H9 (cell line): ENCODE data around the gene NAT14. TPM values are rescaled to one million over a fixed set of nuclear protein-coding genes. Genes with fewer than 3 reads are reported as not detected.

Source experiments
- DNase-seq: peaks from one replicate; pipeline ENCODE4 v3.0.0-alpha.2; 2017
- H2AFZ ChIP-seq: one replicate; pipeline ENCODE4 v1.6.1; 2013; ENCODE audit warnings: mild to moderate bottlenecking, low read length, control low read depth, moderate library complexity
- H2AK5ac ChIP-seq: 2 replicates; pipeline ENCODE4 v1.6.1; 2013; ENCODE audit warnings: low read length, control low read depth, mixed read lengths; ENCODE audit not compliant: insufficient read length
- H2BK120ac ChIP-seq: one replicate; pipeline ENCODE4 v1.6.1; 2013; ENCODE audit warnings: low read depth, mild to moderate bottlenecking, low read length, control low read depth, inconsistent platforms; ENCODE audit not compliant: poor library complexity, severe bottlenecking
- H2BK12ac ChIP-seq: 2 replicates; pipeline ENCODE4 v1.6.1; 2013; ENCODE audit warnings: low read length, control low read depth, mixed read lengths, low read depth; ENCODE audit not compliant: insufficient read length
- H2BK15ac ChIP-seq: 2 replicates; pipeline ENCODE4 v1.6.1; 2013; ENCODE audit warnings: low read depth, low read length, control low read depth
- H2BK20ac ChIP-seq: one replicate; pipeline ENCODE4 v1.6.1; 2013; ENCODE audit warnings: low read depth, mild to moderate bottlenecking, low read length, control low read depth, inconsistent platforms; ENCODE audit not compliant: poor library complexity, severe bottlenecking
- H2BK5ac ChIP-seq: 2 replicates; pipeline ENCODE4 v1.6.1; 2013; ENCODE audit warnings: low read length, control low read depth, mixed read lengths; ENCODE audit not compliant: insufficient read length
- H3K14ac ChIP-seq: 2 replicates; pipeline ENCODE4 v1.6.1; 2013; ENCODE audit warnings: low read length, control low read depth; ENCODE audit not compliant: insufficient read depth
- H3K18ac ChIP-seq: 2 replicates; pipeline ENCODE4 v1.6.1; 2013; ENCODE audit warnings: low read depth, mild to moderate bottlenecking, mixed read lengths, low read length, control low read depth; ENCODE audit not compliant: insufficient read length
- H3K23ac ChIP-seq: 2 replicates; pipeline ENCODE4 v1.6.1; 2013; ENCODE audit warnings: low read length, control low read depth, mixed read lengths, low read depth; ENCODE audit not compliant: insufficient read length
- H3K23me2 ChIP-seq: 2 replicates; pipeline ENCODE4 v1.6.1; 2013; ENCODE audit warnings: low read depth, mild to moderate bottlenecking, mixed read lengths, low read length, control low read depth; ENCODE audit not compliant: insufficient read length, poor library complexity, severe bottlenecking
- H3K27ac ChIP-seq: 2 replicates; pipeline ENCODE4 v1.5.1; 2013; ENCODE audit warnings: low read length, control low read depth, mixed read lengths, low read depth; ENCODE audit not compliant: insufficient read length
- H3K27me3 ChIP-seq: 2 replicates; pipeline ENCODE4 v1.6.1; 2013; ENCODE audit warnings: low read length, control low read depth, inconsistent platforms; ENCODE audit not compliant: insufficient read depth
- H3K4ac ChIP-seq: 2 replicates; pipeline ENCODE4 v1.6.1; 2013; ENCODE audit warnings: low read depth, mild to moderate bottlenecking, control low read depth, inconsistent platforms, low read length, moderate library complexity
- H3K4me1 ChIP-seq: 2 replicates; pipeline ENCODE4 v1.6.1; 2013; ENCODE audit warnings: low read length, control low read depth, inconsistent platforms; ENCODE audit not compliant: insufficient read depth
- H3K4me2 ChIP-seq: 2 replicates; pipeline ENCODE4 v1.6.1; 2013; ENCODE audit warnings: low read length, control low read depth, mixed read lengths; ENCODE audit not compliant: insufficient read length, insufficient read depth
- H3K56ac ChIP-seq: 2 replicates; pipeline ENCODE4 v1.6.1; 2013; ENCODE audit warnings: low read depth, mild to moderate bottlenecking, mixed read lengths, low read length, control low read depth; ENCODE audit not compliant: insufficient read length
- H3K79me1 ChIP-seq: 2 replicates; pipeline ENCODE4 v1.6.1; 2013; ENCODE audit warnings: low read depth, mild to moderate bottlenecking, moderate library complexity, low read length, control low read depth, inconsistent platforms; ENCODE audit not compliant: insufficient read depth, poor library complexity, severe bottlenecking
- H3K79me2 ChIP-seq: 2 replicates; pipeline ENCODE4 v1.6.1; 2013; ENCODE audit warnings: low read length, control low read depth, inconsistent platforms; ENCODE audit not compliant: insufficient read depth
- H3K9ac ChIP-seq: 2 replicates; pipeline ENCODE4 v1.6.1; 2013; ENCODE audit warnings: low read length, control low read depth, mixed read lengths; ENCODE audit not compliant: insufficient read length; ENCODE audit errors: extremely low read depth
- H3K9me3 ChIP-seq: one replicate; pipeline ENCODE4 v1.6.1; 2013; ENCODE audit warnings: low read depth, low read length, inconsistent platforms; ENCODE audit not compliant: control insufficient read depth
- H3T11ph ChIP-seq: one replicate; pipeline ENCODE4 v1.6.1; 2013; ENCODE audit warnings: mild to moderate bottlenecking, low read length, control low read depth, inconsistent platforms
- H4K20me1 ChIP-seq: one replicate; pipeline ENCODE4 v1.6.1; 2013; ENCODE audit not compliant: control insufficient read depth, insufficient read length, insufficient read depth
- H4K5ac ChIP-seq: 2 replicates; pipeline ENCODE4 v1.6.1; 2013; ENCODE audit warnings: low read depth, mild to moderate bottlenecking, mixed read lengths, low read length, control low read depth; ENCODE audit not compliant: insufficient read length
- H4K8ac ChIP-seq: replicated peaks from 2 replicates; pipeline ENCODE4 v1.6.1; 2013; ENCODE audit warnings: low read length, control low read depth, mixed read lengths, low read depth; ENCODE audit not compliant: insufficient read length
- H4K91ac ChIP-seq: 2 replicates; pipeline ENCODE4 v1.6.1; 2013; ENCODE audit warnings: low read depth, mild to moderate bottlenecking, moderate library complexity, mixed read lengths, low read length, control low read depth; ENCODE audit not compliant: insufficient read length
- H3K27ac Mint-ChIP-seq, 3 experiments: 2 replicates in 2 of 3; 3 replicates in 1 of 3; pipeline ENCODE4 v1.8.0; 2020 to 2021; ENCODE audit warnings: mixed read lengths in 3 of 3, mild to moderate bottlenecking in 1 of 3, moderate library complexity in 1 of 3
- H3K27me3 Mint-ChIP-seq: 2 replicates; pipeline ENCODE4 v1.8.0; 2021; ENCODE audit warnings: low read depth, mild to moderate bottlenecking, moderate library complexity, mixed read lengths
- H3K36me3 Mint-ChIP-seq, 3 experiments: 2 replicates in 2 of 3; 3 replicates in 1 of 3; pipeline ENCODE4 v1.8.0; 2020 to 2021; ENCODE audit warnings: low read depth in 3 of 3, mixed read lengths in 3 of 3; ENCODE audit not compliant: insufficient read depth in 1 of 3
- H3K4me1 Mint-ChIP-seq, 2 experiments: 2 replicates each; pipeline ENCODE4 v1.8.0; 2020; ENCODE audit warnings: mixed read lengths in 2 of 2
- H3K4me3 Mint-ChIP-seq, 2 experiments: 2 replicates in 1 of 2; 3 replicates in 1 of 2; pipeline ENCODE4 v1.8.0; 2020 to 2021; ENCODE audit warnings: mild to moderate bottlenecking in 2 of 2, mixed read lengths in 2 of 2, moderate library complexity in 1 of 2
- H3K9me3 Mint-ChIP-seq, 2 experiments: 2 replicates in 1 of 2; 3 replicates in 1 of 2; pipeline ENCODE4 v1.8.0; 2020; ENCODE audit warnings: mild to moderate bottlenecking in 2 of 2, mixed read lengths in 2 of 2, moderate library complexity in 1 of 2
- CTCF ChIP-seq: fragments of 200-600 bp; sonication (generic); conservative IDR thresholded peaks from 3 replicates; pipeline ENCODE4 v1.8.0; 2021; ENCODE audit warnings: antibody characterized with exemption, mild to moderate bottlenecking
- WGBS: extraction: QIAGEN DNeasy Blood & Tissue Kit; methylation state at CpG from one replicate; pipeline ENCODE4 v1.1.7; 2013; ENCODE audit warnings: missing lambda C conversion rate, low lambda C conversion rate, mixed read lengths; ENCODE audit not compliant: insufficient read length; ENCODE audit errors: extremely low coverage; 5-methylcytosine and 5-hydroxymethylcytosine counted together
- total RNA-seq: library from RNA; stranded (reverse); gene quantifications from 2 replicates; pipeline ENCODE4 v1.2.1, GENCODE V29; 2021

NAT14 gene
- total RNA-seq, 1 experiment from 2014 or later, result 51.2 TPM

- Histone ChIP-seq H3K9me3 (no peaks in the 10 kb centered on the region), H3K4me1 (no peaks in the 10 kb centered on the region), H3T11ph (no peak overlapping the region), H2BK20ac (no peak overlapping the region), H3K4me2 (no peak overlapping the region), H2BK12ac (no peak overlapping the region), H3K27me3 (no peaks in the 10 kb centered on the region), H2BK5ac (no peak overlapping the region), H2AFZ (no peak overlapping the region), H3K14ac (no peak overlapping the region), H3K27ac (no peak overlapping the region), H3K56ac (no peak overlapping the region), H2BK120ac (no peak overlapping the region), H3K23ac (no peak overlapping the region), H3K4ac (no peak overlapping the region), H4K5ac (no peak overlapping the region), H4K8ac (no peak overlapping the region), H3K79me2 (no peaks in the 10 kb centered on the region), H4K20me1 (no peaks in the 10 kb centered on the region), H3K23me2 (peaks cover 5% of the 10 kb centered on the region), H2BK15ac (no peak overlapping the region), H3K18ac (no peak overlapping the region), H2AK5ac (no peak overlapping the region), H3K9ac (no peak overlapping the region), H4K91ac (no peak overlapping the region), H3K79me1 (no peaks in the 10 kb centered on the region)
- H3K9me3 Mint-ChIP-seq, result no peaks in the 10 kb centered on the region
- TF ChIP-seq CTCF, result no peak
- peaks cover 2 to 19% (median 3%) of the 10 kb centered on the region in 3 experiments; a peak in 6 of 7 replicates for H3K36me3 Mint-ChIP-seq
- no peak for DNase-seq
- H3K27ac Mint-ChIP-seq, result peak overlapping the region; percentile 15 to 22 (median 17); a peak in 5 of 7 replicates
- peak overlapping the region; percentile 2 to 22; a peak in 3 of 5 replicates for H3K4me3 Mint-ChIP-seq
- no peaks in the 10 kb centered on the region for H3K27me3 Mint-ChIP-seq
- WGBS, result no CpG with 5 or more reads among the region's 15 CpGs
- peaks cover 13 to 46% of the 10 kb centered on the region in 2 experiments for H3K4me1 Mint-ChIP-seq
Measured at GRCh38 chr19:55479451-55480230, 5.3 kb upstream of the NAT14 start.
